MM.1S (cell line): Measurements from ENCODE around the gene NR6A1.

ENCODE experiments used
- EZH2 ChIP-seq: fragments of 300-600 bp; sonication (generic); optimal IDR thresholded peaks from 2 replicates; pipeline ENCODE3; 2017; ENCODE audit warnings: low read depth, mild to moderate bottlenecking, antibody characterized with exemption, low read length, mixed read lengths
- EZH2phosphoT487 ChIP-seq: fragments of 300-600 bp; sonication (generic); IDR thresholded peaks from 2 replicates; pipeline ENCODE4 v1.6.1; 2018; ENCODE audit warnings: antibody characterized with exemption, low read length
- TF ChIP-seq, protein P1 (sequence below): fragments of 300-600 bp; sonication (generic); IDR thresholded peaks from 2 replicates; pipeline ENCODE4 v1.5.1; 2016; ENCODE audit warnings: antibody characterized with exemption, low read length, mixed read lengths

DNA sequence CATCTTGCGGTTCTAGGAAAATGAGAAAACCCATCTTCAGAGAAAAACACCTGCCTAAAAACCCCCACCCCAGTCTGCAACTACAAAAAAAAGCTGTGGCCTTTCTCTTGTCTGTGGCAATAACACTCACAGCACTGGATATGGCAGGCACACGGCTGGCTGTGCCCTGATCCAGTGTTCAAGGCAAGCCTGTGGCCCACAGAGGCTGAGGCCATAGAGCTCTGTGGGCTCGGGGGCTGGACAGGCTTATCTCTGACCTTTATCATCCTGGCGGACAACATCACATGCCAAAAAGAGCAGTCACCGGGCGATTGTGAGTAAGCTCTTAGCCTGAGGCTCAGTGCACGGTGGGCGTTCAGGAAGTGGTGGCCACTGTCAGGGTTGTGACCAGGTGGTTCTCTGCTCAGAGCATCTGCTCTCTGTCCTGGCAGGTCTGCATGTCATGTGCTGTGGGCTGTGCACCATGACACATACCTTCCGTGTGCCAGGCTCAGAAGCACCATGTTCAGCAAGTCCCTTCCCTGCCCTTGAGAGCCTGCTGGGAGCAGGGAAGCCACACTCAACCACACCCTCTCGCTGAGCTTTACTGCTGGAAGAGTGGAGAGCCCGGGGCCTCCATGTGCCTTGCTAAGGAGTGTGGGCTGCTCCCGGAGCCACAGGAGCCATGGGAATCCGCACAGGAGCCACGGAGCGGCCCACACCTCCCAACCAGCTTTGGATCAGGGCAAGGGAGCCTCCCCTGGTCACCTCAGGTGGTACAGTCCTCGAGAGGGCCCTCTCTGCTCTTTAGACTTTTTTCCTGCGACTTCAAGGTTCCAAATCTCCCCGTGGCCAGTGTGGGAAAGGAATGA, 47.5 kb upstream of the NR6A1 start:
- TF ChIP-seq, protein P1, sequence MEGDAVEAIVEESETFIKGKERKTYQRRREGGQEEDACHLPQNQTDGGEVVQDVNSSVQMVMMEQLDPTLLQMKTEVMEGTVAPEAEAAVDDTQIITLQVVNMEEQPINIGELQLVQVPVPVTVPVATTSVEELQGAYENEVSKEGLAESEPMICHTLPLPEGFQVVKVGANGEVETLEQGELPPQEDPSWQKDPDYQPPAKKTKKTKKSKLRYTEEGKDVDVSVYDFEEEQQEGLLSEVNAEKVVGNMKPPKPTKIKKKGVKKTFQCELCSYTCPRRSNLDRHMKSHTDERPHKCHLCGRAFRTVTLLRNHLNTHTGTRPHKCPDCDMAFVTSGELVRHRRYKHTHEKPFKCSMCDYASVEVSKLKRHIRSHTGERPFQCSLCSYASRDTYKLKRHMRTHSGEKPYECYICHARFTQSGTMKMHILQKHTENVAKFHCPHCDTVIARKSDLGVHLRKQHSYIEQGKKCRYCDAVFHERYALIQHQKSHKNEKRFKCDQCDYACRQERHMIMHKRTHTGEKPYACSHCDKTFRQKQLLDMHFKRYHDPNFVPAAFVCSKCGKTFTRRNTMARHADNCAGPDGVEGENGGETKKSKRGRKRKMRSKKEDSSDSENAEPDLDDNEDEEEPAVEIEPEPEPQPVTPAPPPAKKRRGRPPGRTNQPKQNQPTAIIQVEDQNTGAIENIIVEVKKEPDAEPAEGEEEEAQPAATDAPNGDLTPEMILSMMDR, result no peak
- no peak for TF ChIP-seq EZH2phosphoT487
- TF ChIP-seq EZH2, result no peak
